Measurements from ENCODE around the gene E2F4. TPM values are rescaled to one million over a fixed set of nuclear protein-coding genes. Genes with fewer than 3 reads are reported as not detected.

Gene E2F4
- total and polyA plus RNA-seq, 8 donors: 45.7 to 81.4 (median 53.9) TPM

DNA sequence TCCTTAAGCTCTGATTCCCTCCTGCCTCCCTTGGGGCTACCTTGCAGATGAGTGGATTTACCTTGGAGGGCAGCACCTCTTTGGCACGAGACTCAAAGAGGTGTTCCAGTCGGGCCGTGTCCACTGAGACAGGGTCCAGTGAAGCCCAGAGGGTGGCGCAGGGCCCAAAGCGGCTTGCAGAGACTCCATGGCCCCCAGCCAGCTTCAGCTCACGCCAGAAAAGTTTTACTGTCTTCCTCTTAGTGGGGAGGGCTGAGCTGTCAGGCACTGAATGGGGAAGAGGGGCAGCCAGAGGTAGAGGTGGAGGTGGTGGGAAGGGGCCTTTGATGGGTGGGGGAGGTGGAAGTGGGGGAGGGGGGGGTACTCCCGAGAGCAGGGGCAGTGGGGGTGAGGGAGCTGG lies 41.6 kb downstream of the E2F4 start:
- Histone ChIP-seq H3K4me3 (no peak overlapping the region), H3K27ac (no peak overlapping the region), H3K27me3 (no peaks in the 10 kb centered on the region), H3K36me3 (peaks cover 3 to 100% of the 10 kb centered on the region in 2 donors), H3K4me1 (peaks cover 0 to under 1% of the 10 kb centered on the region in 2 donors), H3K9me3 (no peaks in the 10 kb centered on the region)
- intact Hi-C loops (cut with DNase I): no loop called here
- ATAC-seq (no peak), DNase-seq (peak in 1 of 4 donors; percentile 60)
- no peak for TF ChIP-seq CTCF (IDR thresholded peaks at IDR 0.05)

- H3K36me3 ChIP-seq: peaks cover 3 to 100% of the 10 kb centered on the region in 2 donors
Measured at GRCh38 chr16:67234180-67234597, 42.2 kb downstream of the E2F4 start.

GRCh38 chr16:67235816-67236562 lies 44.0 kb downstream of the E2F4 start:
- intact Hi-C loops (cut with DNase I): no loop called here
- peaks cover 3 to 92% of the 10 kb centered on the region in 2 donors for H3K36me3 ChIP-seq
- peaks cover 15 to 17% of the 10 kb centered on the region in 2 donors for H3K4me1 ChIP-seq
- no peak overlapping the region for H3K27ac ChIP-seq
- H3K9me3 ChIP-seq: no peaks in the 10 kb centered on the region
- no peak overlapping the region for H3K4me3 ChIP-seq
- DNase-seq: peak in 1 of 4 donors; percentile 51
- no peaks in the 10 kb centered on the region for H3K27me3 ChIP-seq
- no peak for ATAC-seq
- TF ChIP-seq CTCF (IDR thresholded peaks at IDR 0.05): no peak

More at GRCh38 chr16:67234180-67234597, 42.2 kb downstream of the E2F4 start:
- H3K27ac ChIP-seq: no peak overlapping the region
- no peaks in the 10 kb centered on the region for H3K4me1 ChIP-seq
- no peaks in the 10 kb centered on the region for H3K9me3 ChIP-seq
- DNase-seq (peak in 1 of 4 donors; percentile 43), ATAC-seq (no peak)
- no peaks in the 10 kb centered on the region for H3K27me3 ChIP-seq
- intact Hi-C loops (cut with DNase I): no loop called here
- H3K4me3 ChIP-seq: no peak overlapping the region
- TF ChIP-seq CTCF (IDR thresholded peaks at IDR 0.05): no peak

- H3K36me3 ChIP-seq: peaks cover 2 to 84% of the 10 kb centered on the region in 2 donors
- DNase-seq (peak in 1 of 4 donors; percentile 87), ATAC-seq (no peak)
- H3K9me3 ChIP-seq: no peaks in the 10 kb centered on the region
- H3K4me3 ChIP-seq: no peak overlapping the region
- no peaks in the 10 kb centered on the region for H3K27me3 ChIP-seq
- H3K27ac ChIP-seq: no peak overlapping the region
- TF ChIP-seq CTCF (IDR thresholded peaks at IDR 0.05): no peak
- intact Hi-C loops (cut with DNase I): no loop called here
- H3K4me1 ChIP-seq: peaks cover 22 to 25% of the 10 kb centered on the region in 2 donors
Measured at GRCh38 chr16:67236563-67237395, 44.8 kb downstream of the E2F4 start.
